HFFc6 (cell line): ENCODE data around the gene GAMT. TPM values are rescaled to one million over a fixed set of nuclear protein-coding genes. Genes with fewer than 3 reads are reported as not detected.

Experiments
- DNase-seq: peaks from one replicate; pipeline ENCODE4 v3.0.0-alpha.2; 2018
- H3K27ac Mint-ChIP-seq: 2 replicates; pipeline ENCODE4 v1.8.0; 2020; ENCODE audit warnings: mild to moderate bottlenecking, mixed read lengths
- H3K27me3 Mint-ChIP-seq: 2 replicates; pipeline ENCODE4 v1.8.0; 2021; ENCODE audit warnings: mild to moderate bottlenecking, moderate library complexity, mixed read lengths; ENCODE audit not compliant: insufficient read depth
- H3K36me3 Mint-ChIP-seq: 2 replicates; pipeline ENCODE4 v1.8.0; 2021; ENCODE audit warnings: low read depth, mixed read lengths
- H3K4me1 Mint-ChIP-seq: 2 replicates; pipeline ENCODE4 v1.8.0; 2020; ENCODE audit warnings: low read depth, mixed read lengths
- H3K4me3 Mint-ChIP-seq: 2 replicates; pipeline ENCODE4 v1.8.0; 2020; ENCODE audit warnings: mild to moderate bottlenecking, moderate library complexity, mixed read lengths
- H3K9me3 Mint-ChIP-seq: 2 replicates; pipeline ENCODE4 v1.8.0; 2020; ENCODE audit warnings: mild to moderate bottlenecking, mixed read lengths
- total RNA-seq, 6 experiments: library from RNA; stranded (reverse); fragmentation: NEBNext Ultra II Directional; extraction: Animal tissue kit (Norgen Biotek cat#: 25700); gene quantifications; 2 replicates in 1 of 6; 3 replicates in 5 of 6; pipeline ENCODE4 v1.2.3, GENCODE V29; 2021
- TF ChIP-seq, protein P1 (sequence below): fragments of 200-600 bp; sonication (generic); IDR thresholded peaks from 2 replicates; pipeline ENCODE4 v1.5.0; 2021; ENCODE audit warnings: antibody characterized with exemption, mild to moderate bottlenecking

Gene GAMT
- total RNA-seq, 6 experiments from 2014 or later: 55.2 to 71.3 (median 67.7) TPM

- Mint-ChIP-seq H3K4me3 (no peak overlapping the region), H3K27ac (no peak overlapping the region)
These were observed 31.2 kb upstream of the GAMT start for GRCh38 chr19:1432507-1432887.

GRCh38 chr19:1431759-1432506, 30.6 kb upstream of the GAMT start:
- Mint-ChIP-seq H3K36me3 (no peaks in the 10 kb centered on the region), H3K9me3 (no peaks in the 10 kb centered on the region)

More at GRCh38 chr19:1432507-1432887, 31.2 kb upstream of the GAMT start:
- no peak for DNase-seq
- Mint-ChIP-seq H3K27me3 (peaks cover 4% of the 10 kb centered on the region; the same call in 1 of the 2 replicates), H3K9me3 (no peaks in the 10 kb centered on the region), H3K4me1 (no peaks in the 10 kb centered on the region), H3K36me3 (no peaks in the 10 kb centered on the region)
- TF ChIP-seq, protein P1, sequence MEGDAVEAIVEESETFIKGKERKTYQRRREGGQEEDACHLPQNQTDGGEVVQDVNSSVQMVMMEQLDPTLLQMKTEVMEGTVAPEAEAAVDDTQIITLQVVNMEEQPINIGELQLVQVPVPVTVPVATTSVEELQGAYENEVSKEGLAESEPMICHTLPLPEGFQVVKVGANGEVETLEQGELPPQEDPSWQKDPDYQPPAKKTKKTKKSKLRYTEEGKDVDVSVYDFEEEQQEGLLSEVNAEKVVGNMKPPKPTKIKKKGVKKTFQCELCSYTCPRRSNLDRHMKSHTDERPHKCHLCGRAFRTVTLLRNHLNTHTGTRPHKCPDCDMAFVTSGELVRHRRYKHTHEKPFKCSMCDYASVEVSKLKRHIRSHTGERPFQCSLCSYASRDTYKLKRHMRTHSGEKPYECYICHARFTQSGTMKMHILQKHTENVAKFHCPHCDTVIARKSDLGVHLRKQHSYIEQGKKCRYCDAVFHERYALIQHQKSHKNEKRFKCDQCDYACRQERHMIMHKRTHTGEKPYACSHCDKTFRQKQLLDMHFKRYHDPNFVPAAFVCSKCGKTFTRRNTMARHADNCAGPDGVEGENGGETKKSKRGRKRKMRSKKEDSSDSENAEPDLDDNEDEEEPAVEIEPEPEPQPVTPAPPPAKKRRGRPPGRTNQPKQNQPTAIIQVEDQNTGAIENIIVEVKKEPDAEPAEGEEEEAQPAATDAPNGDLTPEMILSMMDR: no peak

DNA sequence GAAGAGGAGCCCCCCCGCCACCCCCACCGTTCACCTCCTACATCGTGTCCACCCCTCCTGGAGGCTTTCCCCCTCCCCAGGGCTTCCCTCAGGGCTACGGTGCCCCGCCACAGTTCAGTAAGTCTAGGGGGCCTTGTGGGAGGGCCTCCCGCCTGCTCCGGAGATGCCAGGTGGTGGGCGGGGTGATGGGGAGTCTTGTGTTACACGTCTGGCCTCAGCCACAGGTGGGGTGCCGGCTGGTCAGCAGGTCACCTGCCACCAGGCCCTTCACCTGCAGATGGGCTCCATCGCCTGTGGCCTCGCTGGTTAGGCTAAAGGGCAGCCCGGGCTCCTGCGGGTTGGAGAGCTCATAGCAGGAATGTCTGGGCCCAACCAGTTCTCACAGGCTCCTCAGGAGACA, 28.9 kb upstream of the GAMT start:
- peaks cover 4% of the 10 kb centered on the region; the same call in 1 of the 2 replicates for H3K27me3 Mint-ChIP-seq
- TF ChIP-seq, protein P1: no peak
- no peaks in the 10 kb centered on the region for H3K4me1 Mint-ChIP-seq
- no peaks in the 10 kb centered on the region for H3K9me3 Mint-ChIP-seq
- DNase-seq: no peak
- H3K27ac Mint-ChIP-seq: no peak overlapping the region
- no peaks in the 10 kb centered on the region; the same call in 1 of the 2 replicates for H3K36me3 Mint-ChIP-seq
- no peak overlapping the region for H3K4me3 Mint-ChIP-seq

More at GRCh38 chr19:1431759-1432506, 30.6 kb upstream of the GAMT start:
- TF ChIP-seq, protein P1: no peak
- Mint-ChIP-seq H3K27ac (no peak overlapping the region), H3K4me3 (no peak overlapping the region), H3K4me1 (no peaks in the 10 kb centered on the region), H3K27me3 (peaks cover 4% of the 10 kb centered on the region; the same call in 1 of the 2 replicates)
- DNase-seq: no peak

- no peak for DNase-seq
- no peaks in the 10 kb centered on the region for H3K4me1 Mint-ChIP-seq
- H3K9me3 Mint-ChIP-seq: no peaks in the 10 kb centered on the region
- no peak overlapping the region for H3K4me3 Mint-ChIP-seq
- no peaks in the 10 kb centered on the region; the same call in 1 of the 2 replicates for H3K36me3 Mint-ChIP-seq
- TF ChIP-seq, protein P1: no peak
- peaks cover 4% of the 10 kb centered on the region; the same call in 1 of the 2 replicates for H3K27me3 Mint-ChIP-seq
- no peak overlapping the region for H3K27ac Mint-ChIP-seq
These were observed 28.4 kb upstream of the GAMT start for GRCh38 chr19:1429750-1430149.

DNA sequence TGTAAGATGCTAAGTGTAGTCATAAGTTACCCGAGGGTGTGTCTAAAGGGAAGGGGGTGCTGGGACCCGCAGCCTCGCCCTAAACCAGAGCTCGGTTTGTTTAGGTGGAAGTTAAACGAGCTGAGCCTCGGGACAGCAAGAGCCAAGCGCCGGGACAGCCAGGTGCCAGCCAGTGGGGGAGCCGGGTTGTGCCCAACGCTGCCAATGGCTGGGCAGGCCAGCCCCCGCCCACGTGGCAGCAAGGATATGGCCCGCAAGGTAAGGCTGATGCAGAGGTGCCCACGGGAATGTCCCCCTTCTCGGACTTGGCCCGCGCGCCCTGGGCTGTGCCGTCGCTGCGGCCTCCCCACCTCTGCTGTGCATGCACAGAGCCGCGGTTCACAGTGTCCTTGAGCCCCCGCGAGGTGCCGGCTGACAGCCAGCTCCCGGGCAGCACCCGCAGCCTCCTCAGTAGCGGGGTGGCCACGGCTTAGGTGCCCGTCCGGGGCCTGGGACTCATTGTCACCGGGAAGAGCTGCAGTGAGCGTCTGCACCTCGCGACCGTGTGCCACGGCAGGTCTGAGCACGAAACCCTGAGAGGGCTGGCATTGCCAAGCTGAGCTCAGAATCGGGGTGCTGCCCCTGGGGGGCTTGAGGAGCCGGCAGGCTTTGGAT, 27.5 kb upstream of the GAMT start:
- H3K36me3 Mint-ChIP-seq: no peaks in the 10 kb centered on the region; the same call in 1 of the 2 replicates
- H3K4me1 Mint-ChIP-seq: no peaks in the 10 kb centered on the region
- no peaks in the 10 kb centered on the region for H3K9me3 Mint-ChIP-seq
- H3K27ac Mint-ChIP-seq: no peak overlapping the region
- TF ChIP-seq, protein P1: no peak
- DNase-seq: no peak
- H3K4me3 Mint-ChIP-seq: no peak overlapping the region
- H3K27me3 Mint-ChIP-seq: peaks cover 4% of the 10 kb centered on the region; the same call in 1 of the 2 replicates
